Hepatocyte (in vitro differentiated cells): ENCODE measurements around the gene IL17REL.

Experiments
- EZH2 ChIP-seq: fragments of 200-600 bp; sonication (generic); IDR thresholded peaks from 2 replicates; pipeline ENCODE4 v1.6.1; 2016; ENCODE audit warnings: antibody characterized with exemption, mild to moderate bottlenecking, borderline replicate concordance
- EZH2phosphoT487 ChIP-seq: fragments of 200-600 bp; sonication (generic); IDR thresholded peaks from one replicate; pipeline ENCODE4 v1.6.1; 2018; ENCODE audit warnings: antibody characterized with exemption, mild to moderate bottlenecking, low read depth, moderate library complexity; ENCODE audit not compliant: unreplicated experiment, severe bottlenecking

DNA sequence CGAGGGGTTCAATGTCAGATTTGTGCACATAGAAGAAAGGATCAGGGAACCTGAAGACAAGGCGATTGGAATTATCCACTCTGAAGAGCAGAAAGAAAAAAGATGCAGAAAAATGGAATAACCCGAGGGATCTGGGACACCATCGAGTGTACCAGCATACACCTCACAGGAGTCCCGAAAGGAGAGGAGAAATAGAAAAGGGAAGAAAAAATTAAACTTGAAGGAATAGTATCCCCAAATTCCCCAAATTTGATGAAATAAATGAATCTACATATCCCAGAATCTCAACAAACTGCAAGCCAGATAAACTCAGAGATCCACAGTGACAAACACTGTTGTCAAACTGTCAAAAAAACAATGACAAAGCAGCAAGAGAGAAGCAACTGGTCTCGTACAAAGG is 21.4 kb downstream of the IL17REL start:
- no peak for TF ChIP-seq EZH2
- TF ChIP-seq EZH2phosphoT487: no peak
